GM12878 (cell line): ENCODE data around the gene F10. TPM values are rescaled to one million over a fixed set of nuclear protein-coding genes. Genes with fewer than 3 reads are reported as not detected.

Experiments
- ATAC-seq: fragments of 200-7000 bp; cut with Tn5 transposase; 3 replicates; pipeline ENCODE4 v1.9.1; 2020; ENCODE audit warnings: mild to moderate bottlenecking, moderate library complexity
- BruUV-seq: library from RNA; stranded (reverse); fragments of 400-500 nt; replicated peaks from 2 replicates; lab custom pipeline; 2021; lab: Mats Ljungman, UMichigan
- CTCF ChIA-PET: fragments of 300-600 bp; sonication (Branson Sonifier 250); formaldehyde crosslinking; extraction: SDS; loops from one replicate; lab custom pipeline; 2021; ENCODE audit warnings: inconsistent platforms; lab: Yijun Ruan, JAX
- POLR2A ChIA-PET: fragments of 350-600 bp; formaldehyde crosslinking; extraction: SDS; loops from one replicate; lab custom pipeline; 2021; ENCODE audit warnings: inconsistent platforms; lab: Charles Lee
- RAD21 ChIA-PET: fragments of 300-600 bp; sonication (Branson Sonifier 250); formaldehyde crosslinking; loops from one replicate; lab custom pipeline; 2023; ENCODE audit warnings: antibody characterized with exemption; ENCODE audit not compliant: unreplicated experiment; lab: Charles Lee
- SMC1A ChIA-PET: fragments of 300-600 bp; sonication (Branson Sonifier 250); formaldehyde crosslinking; loops from one replicate; lab custom pipeline; 2023; ENCODE audit not compliant: unreplicated experiment, uncharacterized antibody; lab: Charles Lee
- DNase-seq: peaks from one replicate; pipeline ENCODE4 v3.0.0-alpha.2; 2011; ENCODE audit warnings: low read depth, low spot score
- FAIRE-seq: peaks from 3 replicates; lab custom pipeline; 2011; peaks lifted over from hg19 to GRCh38; lab: Jason Lieb, UNC
- H2AFZ ChIP-seq: 2 replicates; pipeline ENCODE4 v1.6.0; 2011; ENCODE audit warnings: low read depth, low read length, control low read depth; ENCODE audit not compliant: control insufficient read depth
- H3K27ac ChIP-seq: 2 replicates; pipeline ENCODE4 v1.5.1; 2011; ENCODE audit warnings: control low read depth; ENCODE audit not compliant: control insufficient read depth, insufficient read depth
- H3K27me3 ChIP-seq, 2 experiments: replicated peaks in 1 of 2; 2 replicates each; pipeline versions ENCODE4 v1.6.0 to v1.6.1; 2011; ENCODE audit warnings: low read length in 1 of 2; ENCODE audit not compliant: control insufficient read depth in 2 of 2, insufficient read depth in 2 of 2
- H3K36me3 ChIP-seq, 2 experiments: 2 replicates each; pipeline ENCODE4 v1.5.1; 2011; ENCODE audit warnings: low read length in 1 of 2; ENCODE audit not compliant: control insufficient read depth in 2 of 2, insufficient read depth in 2 of 2
- H3K4me1 ChIP-seq: 2 replicates; pipeline ENCODE4 v1.6.1; 2011; ENCODE audit warnings: mild to moderate bottlenecking, low read length, moderate library complexity, mixed read lengths; ENCODE audit not compliant: control insufficient read depth, insufficient read depth
- H3K4me2 ChIP-seq: 2 replicates; pipeline ENCODE4 v1.6.0; 2011; ENCODE audit warnings: control low read depth; ENCODE audit not compliant: control insufficient read depth, insufficient read depth
- H3K4me3 ChIP-seq: fragments of 200-600 bp; sonication (generic); 2 replicates; pipeline ENCODE4 v1.5.1; 2016
- H3K79me2 ChIP-seq: 2 replicates; pipeline ENCODE4 v1.6.0; 2011; ENCODE audit warnings: low read length; ENCODE audit not compliant: control insufficient read depth, insufficient read depth
- H3K9ac ChIP-seq: 2 replicates; pipeline ENCODE4 v1.8.0; 2011; ENCODE audit warnings: low read length, control low read depth, mixed read lengths; ENCODE audit not compliant: control insufficient read depth, insufficient read depth
- H3K9me3 ChIP-seq: replicated peaks from 3 replicates; pipeline ENCODE4 v1.5.1; 2011; ENCODE audit warnings: mild to moderate bottlenecking, low read length; ENCODE audit not compliant: control insufficient read depth, insufficient read depth
- H4K20me1 ChIP-seq: 2 replicates; pipeline ENCODE4 v1.6.0; 2011; ENCODE audit not compliant: control insufficient read depth, insufficient read depth
- EGR1 ChIP-seq, 2 experiments: IDR thresholded peaks; 1 replicate in 1 of 2; 2 replicates in 1 of 2; pipeline ENCODE4 v1.6.1; 2011 to 2012; ENCODE audit warnings: low read depth in 2 of 2, low read length in 2 of 2, borderline replicate concordance in 1 of 2, mild to moderate bottlenecking in 1 of 2, moderate library complexity in 1 of 2
- FOS ChIP-seq: IDR thresholded peaks from 3 replicates; pipeline ENCODE4 v1.6.1; 2011; ENCODE audit warnings: borderline replicate concordance; ENCODE audit not compliant: insufficient read length; ENCODE audit errors: extremely low read depth
- JUNB ChIP-seq: IDR thresholded peaks from 2 replicates; pipeline ENCODE4 v1.6.1; 2016; ENCODE audit warnings: antibody characterized with exemption, mild to moderate bottlenecking
- MEF2B ChIP-seq: fragments of 450-650 bp; IDR thresholded peaks from 2 replicates; pipeline ENCODE4 v1.6.1; 2018; ENCODE audit warnings: mild to moderate bottlenecking, moderate library complexity; ENCODE audit not compliant: partially characterized antibody, poor library complexity, severe bottlenecking
- NFXL1 ChIP-seq: fragments of 450-650 bp; IDR thresholded peaks from 2 replicates; pipeline ENCODE4 v1.6.1; 2017; ENCODE audit warnings: antibody characterized with exemption, mild to moderate bottlenecking, borderline replicate concordance
- ZZZ3 ChIP-seq: IDR thresholded peaks from 2 replicates; pipeline ENCODE4 v1.6.1; 2011; ENCODE audit warnings: low read depth; ENCODE audit not compliant: control insufficient read depth, insufficient read length
- WGBS: methylation state at CpG from one replicate; pipeline ENCODE4 v1.1.6; 2016; ENCODE audit warnings: low lambda C conversion rate; ENCODE audit not compliant: insufficient replicate concordance, insufficient coverage; ENCODE audit errors: missing lambda C conversion rate; 5-methylcytosine and 5-hydroxymethylcytosine counted together
- in situ Hi-C: fragments of 300-500 bp; cut with MboI; formaldehyde crosslinking; loops from 9 replicates; pipeline ENCODE4 v1.14.3; 2018; ENCODE audit warnings: mixed read lengths
- intact Hi-C: fragments of 100-400 bp; cut with micrococcal nuclease; formaldehyde crosslinking; loops from one replicate; pipeline ENCODE4 v1.14.2; 2022; ENCODE audit not compliant: unreplicated experiment
- polyA plus RNA-seq, 11 experiments: library from polyadenylated mRNA; depleted of rRNA in 4 of 11; unstranded in 6 of 11; stranded (reverse) in 5 of 11; fragments of >200 nt; fragmentation: Nextera tagmentation in 4 of 11; fragmentation: Illumina TruSeq in 1 of 11; extraction: Ambion mirVana in 4 of 11; extraction: Trizol in 1 of 11; gene quantifications; 1 replicate in 1 of 11; 2 replicates in 10 of 11; pipeline versions ENCODE4 v1.2.1 to v1.2.3, GENCODE V29; 2011 to 2016; ENCODE audit warnings: inconsistent platforms in 2 of 11, missing spikeins in 2 of 11, low read depth in 1 of 11
- small RNA-seq: library from RNA; depleted of rRNA; stranded (forward); fragments of <200 nt; gene quantifications from one replicate; pipeline ENCODE3, GENCODE V24; 2014
- total RNA-seq, 4 experiments: library from RNA; depleted of rRNA in 3 of 4; stranded (reverse); fragments of >200 nt in 3 of 4; fragmentation: Illumina TruSeq in 1 of 4; extraction: Trizol in 1 of 4; gene quantifications; 2 replicates each; pipeline versions ENCODE4 v1.2.1 to v1.2.3, GENCODE V29; 2013 to 2021
- TF ChIP-seq, protein P1 (sequence below): fragments of 450-650 bp; IDR thresholded peaks from 2 replicates; pipeline ENCODE4 v1.6.1; 2016; ENCODE audit warnings: mild to moderate bottlenecking

Gene F10
- total and polyA plus RNA-seq, 10 of the 15 experiments (the other 5 are each of a cell fraction or from before 2014, with no cell fraction given): not detected

DNA sequence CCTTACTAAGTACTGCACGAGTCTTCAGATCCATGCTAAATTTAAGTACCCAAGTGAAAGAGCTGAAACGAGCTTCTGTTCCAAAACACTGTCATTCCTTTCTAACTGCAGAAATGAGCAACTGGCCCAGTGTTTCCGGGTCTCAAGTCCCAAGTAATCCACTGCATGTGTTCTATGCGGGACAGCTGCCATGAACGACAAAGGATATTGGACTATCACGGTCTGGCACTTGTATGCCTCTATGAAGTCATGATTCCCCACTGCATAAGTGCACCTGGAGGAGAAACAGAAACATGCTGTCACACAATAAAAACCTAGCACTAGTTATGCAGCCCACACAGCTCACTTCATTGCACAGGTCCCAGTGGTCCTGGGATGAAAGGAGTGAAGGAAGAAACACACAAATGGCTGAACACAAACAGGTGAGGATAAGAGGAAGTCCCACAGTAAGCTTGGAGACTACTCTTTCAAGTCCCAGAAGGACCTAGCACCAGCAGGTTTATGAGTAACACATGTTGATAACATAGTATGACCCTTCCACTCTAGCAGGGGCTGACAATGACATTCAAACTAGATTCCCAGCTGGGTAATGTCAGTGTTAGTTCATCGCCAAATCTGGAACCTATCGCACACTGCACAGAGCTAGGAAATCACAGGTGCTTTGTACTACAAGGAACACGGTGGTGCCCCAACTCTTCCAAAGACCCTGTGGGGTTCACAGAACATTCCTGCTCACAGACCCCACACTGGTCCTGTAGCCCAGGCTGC, 74.6 kb downstream of the F10 start:
- Histone ChIP-seq H3K27me3 (no peaks in the 10 kb centered on the region), H3K36me3 (peaks cover 9 to 17% of the 10 kb centered on the region in 2 experiments), H3K4me1 (no peaks in the 10 kb centered on the region), H3K79me2 (peaks cover 5% of the 10 kb centered on the region), H3K4me3 (no peak overlapping the region), H3K9me3 (no peaks in the 10 kb centered on the region), H2AFZ (no peak overlapping the region), H3K4me2 (no peak overlapping the region), H3K27ac (no peak overlapping the region), H3K9ac (no peak overlapping the region), H4K20me1 (no peaks in the 10 kb centered on the region)
- intact Hi-C loops (no loop called here), in situ Hi-C loops (no loop called here)
- CTCF ChIA-PET: no interaction called here
- SMC1A ChIA-PET: interaction anchor here (0.7 kb wide), 1 partner anchor 14 kb away, joined by 3 read pairs; no protein-coding TSS in a partner anchor
- FAIRE-seq: no peak
- ATAC-seq: no peak
- RAD21 ChIA-PET: no interaction called here
- WGBS: 85% methylated on average over 9 of the region's 9 CpGs
- BruUV-seq: no TSS peak
- no peak for TF ChIP-seq NFXL1
- TF ChIP-seq, protein P1, sequence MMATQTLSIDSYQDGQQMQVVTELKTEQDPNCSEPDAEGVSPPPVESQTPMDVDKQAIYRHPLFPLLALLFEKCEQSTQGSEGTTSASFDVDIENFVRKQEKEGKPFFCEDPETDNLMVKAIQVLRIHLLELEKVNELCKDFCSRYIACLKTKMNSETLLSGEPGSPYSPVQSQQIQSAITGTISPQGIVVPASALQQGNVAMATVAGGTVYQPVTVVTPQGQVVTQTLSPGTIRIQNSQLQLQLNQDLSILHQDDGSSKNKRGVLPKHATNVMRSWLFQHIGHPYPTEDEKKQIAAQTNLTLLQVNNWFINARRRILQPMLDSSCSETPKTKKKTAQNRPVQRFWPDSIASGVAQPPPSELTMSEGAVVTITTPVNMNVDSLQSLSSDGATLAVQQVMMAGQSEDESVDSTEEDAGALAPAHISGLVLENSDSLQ: no peak
- TF ChIP-seq MEF2B: no peak
- TF ChIP-seq EGR1 (IDR thresholded peaks at IDR 0.05; ENCODE audit: borderline replicate concordance in 1 of 2, low read depth in 2 of 2, low read length in 2 of 2): no peak
- no peak for TF ChIP-seq FOS
- no peak for TF ChIP-seq ZZZ3
- no peak for TF ChIP-seq JUNB
- POLR2A ChIA-PET: no interaction called here
- DNase-seq: no peak

Small RNA genes lying within 50 kb of the gene (small RNA-seq; reads per million reads assigned to genes)
- not detected for gene AL137002.1

Other genes starting within 250 kb of the F10 start
- gene MCF2L, start 153.6 kb upstream of the F10 start, total RNA-seq (2014; rRNA removed): 0.06 and 0.16 TPM in 2 replicates
- gene MCF2L, start 153.6 kb upstream of the F10 start, total RNA-seq (2014; rRNA removed; fragmentation: Illumina TruSeq; extraction: Trizol): 0.05 and 0.22 TPM in 2 replicates
- 0.96 and 1.1 TPM in 2 replicates for gene MCF2L, start 153.6 kb upstream of the F10 start, total RNA-seq (2021)
- gene MCF2L, start 153.6 kb upstream of the F10 start, polyA plus RNA-seq (2011; rRNA removed): 0.20 and 0.48 TPM in 2 replicates
- gene MCF2L, start 153.6 kb upstream of the F10 start, polyA plus RNA-seq (2014; fragmentation: Illumina TruSeq; extraction: Trizol): 0.06 and 0.11 TPM in 2 replicates
- not detected for gene MCF2L, start 153.6 kb upstream of the F10 start, polyA plus RNA-seq (2014; fragmentation: Nextera tagmentation; extraction: Ambion mirVana)
- 0.06 and 0.37 TPM in 2 replicates for gene MCF2L, start 153.6 kb upstream of the F10 start, polyA plus RNA-seq (2014; rRNA removed)
- under 1 TPM; 0.10 to 0.19 TPM for gene MCF2L, start 153.6 kb upstream of the F10 start, polyA plus RNA-seq (2016; fragmentation: Nextera tagmentation; extraction: Ambion mirVana)
- gene F7, start 17.0 kb upstream of the F10 start, total RNA-seq (2014; rRNA removed): not detected in 2 replicates
- gene F7, start 17.0 kb upstream of the F10 start, total RNA-seq (2014; rRNA removed; fragmentation: Illumina TruSeq; extraction: Trizol): not detected in 2 replicates
- gene F7, start 17.0 kb upstream of the F10 start, total RNA-seq (2021): not detected in 2 replicates
- not detected in 2 replicates for gene F7, start 17.0 kb upstream of the F10 start, polyA plus RNA-seq (2011; rRNA removed)
- not detected in 2 replicates for gene F7, start 17.0 kb upstream of the F10 start, polyA plus RNA-seq (2014; fragmentation: Illumina TruSeq; extraction: Trizol)
- gene F7, start 17.0 kb upstream of the F10 start, polyA plus RNA-seq (2014; fragmentation: Nextera tagmentation; extraction: Ambion mirVana): not detected
- gene F7, start 17.0 kb upstream of the F10 start, polyA plus RNA-seq (2014; rRNA removed): not detected in 2 replicates
- gene F7, start 17.0 kb upstream of the F10 start, polyA plus RNA-seq (2016; fragmentation: Nextera tagmentation; extraction: Ambion mirVana): not detected
- not detected in 2 replicates for gene PROZ, start 35.8 kb downstream of the F10 start, total RNA-seq (2014; rRNA removed)
- gene PROZ, start 35.8 kb downstream of the F10 start, total RNA-seq (2014; rRNA removed; fragmentation: Illumina TruSeq; extraction: Trizol): not detected in 2 replicates
- gene PROZ, start 35.8 kb downstream of the F10 start, total RNA-seq (2021): not detected in 2 replicates
- gene PROZ, start 35.8 kb downstream of the F10 start, polyA plus RNA-seq (2011; rRNA removed): not detected in 2 replicates
- gene PROZ, start 35.8 kb downstream of the F10 start, polyA plus RNA-seq (2014; fragmentation: Illumina TruSeq; extraction: Trizol): 0.07 TPM in 1 of 2 replicates, not detected in the other
- gene PROZ, start 35.8 kb downstream of the F10 start, polyA plus RNA-seq (2014; fragmentation: Nextera tagmentation; extraction: Ambion mirVana): not detected
- not detected in 2 replicates for gene PROZ, start 35.8 kb downstream of the F10 start, polyA plus RNA-seq (2014; rRNA removed)
- gene PROZ, start 35.8 kb downstream of the F10 start, polyA plus RNA-seq (2016; fragmentation: Nextera tagmentation; extraction: Ambion mirVana): under 1 TPM; 0.21 to 0.24 TPM
- gene PCID2, start 85.9 kb downstream of the F10 start, total RNA-seq (2014; rRNA removed): 53.5 and 61.0 TPM in 2 replicates
- gene PCID2, start 85.9 kb downstream of the F10 start, total RNA-seq (2014; rRNA removed; fragmentation: Illumina TruSeq; extraction: Trizol): 44.6 and 46.1 TPM in 2 replicates
- 37.0 and 37.6 TPM in 2 replicates for gene PCID2, start 85.9 kb downstream of the F10 start, total RNA-seq (2021)
- gene PCID2, start 85.9 kb downstream of the F10 start, polyA plus RNA-seq (2011; rRNA removed): 98.1 and 107 TPM in 2 replicates
- gene PCID2, start 85.9 kb downstream of the F10 start, polyA plus RNA-seq (2014; fragmentation: Illumina TruSeq; extraction: Trizol): 47.2 and 57.0 TPM in 2 replicates
- 10 to 100 TPM; 65.4 to 71.8 TPM for gene PCID2, start 85.9 kb downstream of the F10 start, polyA plus RNA-seq (2014; fragmentation: Nextera tagmentation; extraction: Ambion mirVana)
- gene PCID2, start 85.9 kb downstream of the F10 start, polyA plus RNA-seq (2014; rRNA removed): 48.3 and 54.4 TPM in 2 replicates
- gene PCID2, start 85.9 kb downstream of the F10 start, polyA plus RNA-seq (2016; fragmentation: Nextera tagmentation; extraction: Ambion mirVana): 10 to 100 TPM; 62.1 to 70.0 TPM
- gene CUL4A, start 86.8 kb downstream of the F10 start, total RNA-seq (2014; rRNA removed): 73.8 and 74.3 TPM in 2 replicates
- gene CUL4A, start 86.8 kb downstream of the F10 start, total RNA-seq (2014; rRNA removed; fragmentation: Illumina TruSeq; extraction: Trizol): 50.1 and 50.8 TPM in 2 replicates
- 55.7 and 60.9 TPM in 2 replicates for gene CUL4A, start 86.8 kb downstream of the F10 start, total RNA-seq (2021)
- 40.1 and 42.3 TPM in 2 replicates for gene CUL4A, start 86.8 kb downstream of the F10 start, polyA plus RNA-seq (2011; rRNA removed)
- 45.1 and 48.0 TPM in 2 replicates for gene CUL4A, start 86.8 kb downstream of the F10 start, polyA plus RNA-seq (2014; fragmentation: Illumina TruSeq; extraction: Trizol)
- 10 to 100 TPM; 19.7 to 21.8 TPM for gene CUL4A, start 86.8 kb downstream of the F10 start, polyA plus RNA-seq (2014; fragmentation: Nextera tagmentation; extraction: Ambion mirVana)
- gene CUL4A, start 86.8 kb downstream of the F10 start, polyA plus RNA-seq (2014; rRNA removed): 60.4 and 60.9 TPM in 2 replicates
- 10 to 100 TPM; 64.1 to 66.5 TPM for gene CUL4A, start 86.8 kb downstream of the F10 start, polyA plus RNA-seq (2016; fragmentation: Nextera tagmentation; extraction: Ambion mirVana)
- gene LAMP1, start 174.4 kb downstream of the F10 start, total RNA-seq (2014; rRNA removed): 44.8 and 54.2 TPM in 2 replicates
- 25.4 and 29.6 TPM in 2 replicates for gene LAMP1, start 174.4 kb downstream of the F10 start, total RNA-seq (2014; rRNA removed; fragmentation: Illumina TruSeq; extraction: Trizol)
- gene LAMP1, start 174.4 kb downstream of the F10 start, total RNA-seq (2021): 83.0 and 83.2 TPM in 2 replicates
- 25.2 and 50.2 TPM in 2 replicates for gene LAMP1, start 174.4 kb downstream of the F10 start, polyA plus RNA-seq (2011; rRNA removed)
- gene LAMP1, start 174.4 kb downstream of the F10 start, polyA plus RNA-seq (2014; fragmentation: Illumina TruSeq; extraction: Trizol): 20.1 and 35.9 TPM in 2 replicates
- 1 to 10 TPM; 2.5 to 8.4 TPM for gene LAMP1, start 174.4 kb downstream of the F10 start, polyA plus RNA-seq (2014; fragmentation: Nextera tagmentation; extraction: Ambion mirVana)
- 44.4 and 52.8 TPM in 2 replicates for gene LAMP1, start 174.4 kb downstream of the F10 start, polyA plus RNA-seq (2014; rRNA removed)
- 10 to 100 TPM in 1 of 2 experiments, 1 to 10 TPM in 1; 2.7 to 26.5 TPM for gene LAMP1, start 174.4 kb downstream of the F10 start, polyA plus RNA-seq (2016; fragmentation: Nextera tagmentation; extraction: Ambion mirVana)
- gene GRTP1, start 241.3 kb downstream of the F10 start, total RNA-seq (2014; rRNA removed): not detected in 2 replicates
- gene GRTP1, start 241.3 kb downstream of the F10 start, total RNA-seq (2014; rRNA removed; fragmentation: Illumina TruSeq; extraction: Trizol): not detected in 2 replicates
- 0.18 TPM in 1 of 2 replicates, not detected in the other for gene GRTP1, start 241.3 kb downstream of the F10 start, total RNA-seq (2021)
- gene GRTP1, start 241.3 kb downstream of the F10 start, polyA plus RNA-seq (2011; rRNA removed): not detected in 2 replicates
- gene GRTP1, start 241.3 kb downstream of the F10 start, polyA plus RNA-seq (2014; fragmentation: Illumina TruSeq; extraction: Trizol): not detected in 2 replicates
- gene GRTP1, start 241.3 kb downstream of the F10 start, polyA plus RNA-seq (2014; fragmentation: Nextera tagmentation; extraction: Ambion mirVana): not detected
- not detected in 2 replicates for gene GRTP1, start 241.3 kb downstream of the F10 start, polyA plus RNA-seq (2014; rRNA removed)
- under 1 TPM; 0.12 to 0.16 TPM for gene GRTP1, start 241.3 kb downstream of the F10 start, polyA plus RNA-seq (2016; fragmentation: Nextera tagmentation; extraction: Ambion mirVana)